Measurements from ENCODE around the gene LSM10. TPM values are rescaled to one million over a fixed set of nuclear protein-coding genes. Genes with fewer than 3 reads are reported as not detected.

LSM10 gene
- total and polyA plus RNA-seq, 2 donors (not counting 3 experiments of a cell fraction or from before 2014, with no cell fraction given) = 38.2 to 76.9 TPM

DNA sequence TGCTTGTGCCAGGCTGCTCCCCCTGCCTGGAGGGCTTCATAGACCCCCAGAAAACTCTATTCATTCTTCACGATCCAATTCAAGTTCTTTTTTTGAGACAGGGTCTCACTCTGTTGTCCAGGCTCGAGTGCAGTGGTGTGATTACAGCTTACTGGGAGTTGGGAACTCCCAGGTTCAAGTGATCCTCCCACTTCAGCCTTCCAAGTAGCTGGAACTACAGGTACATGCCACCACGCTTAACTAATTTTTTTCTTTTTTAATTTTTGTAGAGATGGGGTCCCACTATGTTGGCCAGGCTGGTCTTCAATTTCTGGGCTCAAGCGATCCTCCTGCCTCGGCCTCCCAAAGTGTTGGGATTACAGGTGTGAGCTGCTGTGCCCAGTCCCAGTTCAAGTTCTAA, 16.3 kb downstream of the LSM10 start:
- intact Hi-C loops (cut with micrococcal nuclease) (no loop called here), dilution Hi-C loops (cut with MboI; ENCODE audit: extremely low pct_ligation_motif_present, low sequenced_read_pairs) (no loop called here)
- no peaks in the 10 kb centered on the region for H3K9me1 ChIP-seq (replicated peaks; ENCODE audit: control insufficient read depth, extremely low read depth, insufficient read depth, low read length)
- H3K27me3 ChIP-seq (ENCODE audit: control insufficient read depth in 2 of 2, insufficient read depth in 2 of 2, low read length in 2 of 2) = no peaks in the 10 kb centered on the region
- H2AFZ ChIP-seq (ENCODE audit: low read depth, low read length) = no peak overlapping the region
- CTCF ChIA-PET = interaction anchor here (1.3 kb wide), 1 partner anchor 12 kb away, joined by 4 read pairs; no protein-coding TSS in a partner anchor
- no peak overlapping the region for H3K9ac ChIP-seq (replicated peaks; ENCODE audit: extremely low read depth, insufficient read depth, low read length)
- no peaks in the 10 kb centered on the region for H3K36me3 ChIP-seq (ENCODE audit: control insufficient read depth in 2 of 2, extremely low read depth in 1 of 2, insufficient read depth in 2 of 2, low read length in 2 of 2)
- peaks cover 19% of the 10 kb centered on the region for H3K4me1 ChIP-seq (ENCODE audit: control insufficient read depth, extremely low read depth, insufficient read depth, low read length)
- no peak overlapping the region for H3K4me3 ChIP-seq (replicated peaks in 1 of 3; ENCODE audit: insufficient read depth in 1 of 3, low read depth in 1 of 3, low read length in 3 of 3)
- peaks cover 77% of the 10 kb centered on the region for H3K79me2 ChIP-seq (ENCODE audit: control insufficient read depth, insufficient read depth, low read length)
- H3K9me3 ChIP-seq (replicated peaks; ENCODE audit: control insufficient read depth, insufficient read depth, low read length) = no peaks in the 10 kb centered on the region
- H3K4me2 ChIP-seq (ENCODE audit: insufficient read depth, low read length) = no peak overlapping the region
- H4K20me1 ChIP-seq (replicated peaks; ENCODE audit: control insufficient read depth, extremely low read depth, insufficient read depth, low read length) = no peaks in the 10 kb centered on the region
- no peak overlapping the region for H3K27ac ChIP-seq (ENCODE audit: insufficient read depth, low read depth, low read length)
- FAIRE-seq (no peak), DNase-seq (ENCODE audit: low read depth, low spot score) (no peak)
- no TSS peak for BruUV-seq (replicated peaks)
- POLR2A ChIA-PET = no interaction called here
- TF ChIP-seq POLR2A (IDR thresholded peaks at IDR 0.05; ENCODE audit: low read depth, low read length) (no peak), GATA2 (IDR thresholded peaks at IDR 0.05; ENCODE audit: insufficient read depth, insufficient read length, low read depth, low read length) (no peak), POLR2AphosphoS5 (IDR thresholded peaks at IDR 0.05; ENCODE audit: insufficient read depth, low read depth, low read length) (no peak), MYC (IDR thresholded peaks at IDR 0.05; ENCODE audit: low read depth, low read length) (no peak), EZH2 (IDR thresholded peaks at IDR 0.05; ENCODE audit: borderline replicate concordance, low read depth, low read length, severe bottlenecking) (no peak), FOS (IDR thresholded peaks at IDR 0.05; ENCODE audit: borderline replicate concordance, insufficient read depth, low read length) (no peak), JUN (IDR thresholded peaks at IDR 0.05; ENCODE audit: borderline replicate concordance, insufficient read depth, insufficient read length, low read depth) (no peak)
- TF ChIP-seq, protein P1, sequence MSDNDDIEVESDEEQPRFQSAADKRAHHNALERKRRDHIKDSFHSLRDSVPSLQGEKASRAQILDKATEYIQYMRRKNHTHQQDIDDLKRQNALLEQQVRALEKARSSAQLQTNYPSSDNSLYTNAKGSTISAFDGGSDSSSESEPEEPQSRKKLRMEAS (IDR thresholded peaks at IDR 0.05; ENCODE audit: insufficient read depth, insufficient read length) = no peak
- TF ChIP-seq, protein P2, sequence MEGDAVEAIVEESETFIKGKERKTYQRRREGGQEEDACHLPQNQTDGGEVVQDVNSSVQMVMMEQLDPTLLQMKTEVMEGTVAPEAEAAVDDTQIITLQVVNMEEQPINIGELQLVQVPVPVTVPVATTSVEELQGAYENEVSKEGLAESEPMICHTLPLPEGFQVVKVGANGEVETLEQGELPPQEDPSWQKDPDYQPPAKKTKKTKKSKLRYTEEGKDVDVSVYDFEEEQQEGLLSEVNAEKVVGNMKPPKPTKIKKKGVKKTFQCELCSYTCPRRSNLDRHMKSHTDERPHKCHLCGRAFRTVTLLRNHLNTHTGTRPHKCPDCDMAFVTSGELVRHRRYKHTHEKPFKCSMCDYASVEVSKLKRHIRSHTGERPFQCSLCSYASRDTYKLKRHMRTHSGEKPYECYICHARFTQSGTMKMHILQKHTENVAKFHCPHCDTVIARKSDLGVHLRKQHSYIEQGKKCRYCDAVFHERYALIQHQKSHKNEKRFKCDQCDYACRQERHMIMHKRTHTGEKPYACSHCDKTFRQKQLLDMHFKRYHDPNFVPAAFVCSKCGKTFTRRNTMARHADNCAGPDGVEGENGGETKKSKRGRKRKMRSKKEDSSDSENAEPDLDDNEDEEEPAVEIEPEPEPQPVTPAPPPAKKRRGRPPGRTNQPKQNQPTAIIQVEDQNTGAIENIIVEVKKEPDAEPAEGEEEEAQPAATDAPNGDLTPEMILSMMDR (IDR thresholded peaks at IDR 0.05; ENCODE audit: extremely low read depth in 1 of 2, insufficient read depth in 1 of 2, low read depth in 1 of 2, low read length in 2 of 2) = no peak

Measured in endothelial cell of umbilical vein (primary cell).